Embryonic facial prominence (tissue), 1 donor: ENCODE measurements around the gene KLRK1.
"Not testable (repeated sequence)": the region's sequence is repeated elsewhere in the genome, so short reads cannot be mapped to it uniquely, and the experiment has no call there.

Experiments
- DNase-seq: peaks from one replicate; pipeline ENCODE4 v3.0.0-alpha.2; 2016; ENCODE audit errors: extremely low spot score

Gene KLRK1

GRCh38 chr12:10389904-10390303 lies at the start of gene KLRK1:
TSS of gene KLRK1 (minus strand) at chr12:10390041. CDS start at chr12:10388810, 1,231 bp downstream.
- DNase-seq = no peak

DNA sequence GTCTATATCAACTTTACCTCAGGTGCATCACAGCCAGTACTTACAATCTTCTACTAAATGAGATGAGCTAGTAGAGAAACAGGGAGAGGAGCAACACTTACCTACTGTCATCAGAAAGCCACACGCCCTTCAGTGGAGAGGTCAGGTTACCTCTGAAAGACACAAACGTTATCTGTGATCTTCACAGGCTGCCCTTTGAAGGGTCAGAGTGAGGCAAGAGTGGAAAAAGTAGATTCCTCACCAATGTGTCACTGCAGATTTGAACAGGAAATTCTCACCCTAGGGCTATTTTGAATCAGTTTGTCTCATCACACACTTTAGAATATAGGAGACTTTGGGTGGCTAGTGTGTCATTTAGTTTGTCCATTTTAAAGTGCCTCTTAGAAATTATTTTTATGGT lies 47.8 kb upstream of the KLRK1 start:
- not testable (repeated sequence) for DNase-seq

- DNase-seq = not testable (repeated sequence)
Observed at GRCh38 chr12:10435816-10436215, 46.0 kb upstream of the KLRK1 start, which contains the start of gene KLRC2. TSS of gene KLRC2 (minus strand) at chr12:10436010. CDS start at chr12:10435986, 24 bp downstream.

- not testable (repeated sequence) for DNase-seq
Observed at GRCh38 chr12:10430623-10431022, 40.8 kb upstream of the KLRK1 start.

DNA sequence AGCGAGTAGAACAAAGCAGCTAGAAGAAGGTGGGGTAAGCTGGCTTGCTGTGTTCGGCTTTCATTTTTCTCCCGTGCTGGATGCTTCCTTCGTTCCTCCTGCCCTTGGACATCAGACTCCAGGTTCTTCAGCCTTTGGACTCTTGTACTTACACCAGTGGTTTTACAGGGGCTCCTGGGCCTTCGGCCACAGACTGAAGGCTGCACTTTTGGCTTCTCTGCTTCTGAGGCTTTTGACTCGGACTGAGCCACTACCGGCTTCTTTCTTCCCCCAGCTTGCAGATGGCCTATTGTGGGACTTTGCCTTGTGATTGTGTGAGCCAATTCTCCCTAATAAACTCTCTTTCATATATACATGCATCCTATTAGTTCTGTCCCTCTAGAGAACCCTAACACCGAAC lies 36.1 kb upstream of the KLRK1 start:
- not testable (repeated sequence) for DNase-seq

DNA sequence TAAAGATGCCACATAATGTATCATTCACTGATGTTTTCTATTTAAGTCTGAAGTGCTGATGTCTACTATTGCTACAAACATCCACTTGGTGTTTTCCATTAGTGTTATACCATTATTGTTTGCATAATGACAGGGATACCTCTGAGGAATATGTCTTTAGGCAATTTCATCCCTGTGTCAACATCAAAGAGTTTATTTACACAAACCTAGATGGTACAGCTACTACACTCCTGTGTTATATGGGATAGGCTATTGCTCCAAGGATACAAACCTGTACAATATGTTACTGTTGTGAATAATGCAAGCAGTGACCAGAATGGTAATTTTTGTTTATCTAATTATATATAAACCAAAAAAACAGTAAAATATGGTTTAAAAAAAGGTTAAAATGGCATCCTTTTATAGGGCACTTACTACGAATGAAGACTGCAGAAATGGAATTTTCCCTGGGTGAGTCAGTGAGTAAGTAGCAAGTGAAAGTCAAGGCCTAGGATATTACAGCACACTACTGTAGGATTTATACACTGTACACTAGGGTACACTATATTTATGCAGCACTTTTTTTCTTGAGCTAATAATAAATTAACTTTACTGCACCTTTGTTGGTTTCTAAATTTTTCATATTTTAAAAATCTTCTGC lies 34.5 kb upstream of the KLRK1 start:
- DNase-seq = not testable (repeated sequence)

- not testable (repeated sequence) for DNase-seq
Observed at GRCh38 chr12:10422159-10422558, 32.3 kb upstream of the KLRK1 start.

- DNase-seq = not testable (repeated sequence)
Observed at GRCh38 chr12:10420334-10420733, 30.5 kb upstream of the KLRK1 start, which contains the start of gene KLRC3. TSS of gene KLRC3 (minus strand) at chr12:10420595. CDS start at chr12:10420550, 45 bp downstream.

- no peak for DNase-seq
Observed at GRCh38 chr12:10409392-10409791, 19.6 kb upstream of the KLRK1 start, which contains the start of gene KLRC4. TSS of gene KLRC4 (minus strand) at chr12:10409757. CDS start at chr12:10409575, 182 bp downstream.

- no peak for DNase-seq
Observed at GRCh38 chr12:10408842-10409241, 19.0 kb upstream of the KLRK1 start.

DNA sequence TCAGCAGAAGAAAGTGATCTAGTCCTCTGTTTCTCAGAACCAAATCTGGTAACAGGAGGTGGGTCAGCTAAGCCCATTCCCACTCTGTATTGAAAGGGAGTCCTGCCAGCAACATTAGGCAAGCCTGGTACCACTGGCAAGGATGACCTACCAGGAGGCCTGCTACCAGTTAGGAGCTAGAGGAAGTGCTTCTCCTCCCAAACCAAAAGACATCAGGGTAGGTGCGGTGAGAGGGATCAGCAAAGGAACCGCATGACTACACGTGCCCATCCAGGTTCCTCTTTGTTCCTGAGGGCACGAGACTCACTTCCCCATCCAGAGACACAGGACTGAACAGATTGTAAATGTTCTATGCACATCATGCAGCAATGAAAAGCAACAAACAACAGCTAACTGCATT lies 16.9 kb upstream of the KLRK1 start:
- DNase-seq = no peak

DNA sequence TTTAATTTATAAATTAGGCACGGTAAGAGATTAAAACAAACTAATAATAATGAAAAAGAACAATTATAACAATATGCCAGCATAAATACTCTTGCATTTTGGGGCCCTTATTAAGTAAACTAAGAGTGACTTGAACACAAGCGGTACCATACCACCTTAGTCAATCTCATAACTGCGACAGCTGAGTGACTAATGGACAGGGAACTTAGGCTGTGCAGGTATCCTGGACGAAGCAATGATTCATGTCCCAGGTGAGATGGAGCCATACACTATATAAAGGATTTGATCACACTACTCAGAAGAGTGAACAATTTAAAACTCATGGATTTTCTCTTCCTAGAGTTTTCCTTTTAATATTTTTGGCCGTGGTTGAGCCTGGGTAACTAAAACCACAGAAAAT lies 15.5 kb upstream of the KLRK1 start:
- no peak for DNase-seq

DNA sequence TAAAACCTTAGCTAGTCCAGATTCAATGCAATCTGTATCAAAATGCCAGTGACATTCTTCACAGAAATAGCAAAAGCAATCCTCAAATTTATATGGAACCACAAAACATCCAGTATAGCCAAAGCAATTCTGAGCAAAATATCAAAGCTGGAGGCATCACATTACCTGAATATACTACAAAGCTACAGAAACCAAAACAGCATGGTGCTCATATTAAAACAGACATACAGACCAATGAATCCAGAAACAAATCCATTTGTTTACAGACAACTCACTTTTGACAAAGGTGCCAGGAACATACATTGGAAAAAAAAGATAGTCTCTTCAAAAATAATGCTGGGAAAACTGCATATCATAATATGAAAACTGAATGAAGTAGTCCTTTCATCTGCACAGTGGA lies 15.0 kb upstream of the KLRK1 start:
- no peak for DNase-seq

DNA sequence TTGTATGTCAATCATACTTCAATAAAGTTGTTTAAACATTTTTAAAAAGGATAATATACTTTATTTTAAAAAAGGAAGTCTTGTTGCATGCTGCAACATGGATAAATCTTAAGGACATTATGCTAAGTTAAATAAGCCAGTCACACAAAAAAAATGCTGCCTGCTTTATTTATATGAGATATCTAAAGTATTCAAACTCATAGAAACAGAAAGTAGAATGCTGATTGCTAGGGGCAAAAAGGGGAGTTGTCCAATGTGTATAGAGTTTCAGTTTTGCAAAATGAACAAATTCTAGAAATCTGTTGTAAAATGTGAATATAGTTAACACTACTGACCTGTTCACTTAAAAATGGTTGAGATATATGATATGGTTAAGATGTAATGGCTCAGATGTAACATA lies 11.0 kb upstream of the KLRK1 start:
- DNase-seq = no peak

DNA sequence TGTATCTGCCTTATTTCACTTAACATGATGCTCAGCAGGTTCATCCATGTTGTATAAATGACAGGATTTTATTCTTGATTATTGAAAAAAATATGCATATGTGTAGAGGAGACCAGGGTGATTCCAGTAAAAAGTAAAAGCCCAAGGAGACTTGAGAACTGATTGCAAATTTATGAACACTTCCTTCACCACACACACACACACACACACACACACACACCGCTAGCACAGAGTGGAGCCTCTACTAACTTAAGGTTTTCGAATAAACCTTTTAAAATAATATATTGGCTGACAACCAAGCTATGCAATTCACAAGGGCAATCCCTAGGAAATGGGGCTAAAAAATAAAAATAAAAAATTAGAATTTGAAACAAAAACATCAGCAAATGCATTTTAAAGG lies 8.3 kb upstream of the KLRK1 start:
- DNase-seq = no peak

GRCh38 chr12:10397296-10397695 lies 7.5 kb upstream of the KLRK1 start:
- DNase-seq = no peak

DNA sequence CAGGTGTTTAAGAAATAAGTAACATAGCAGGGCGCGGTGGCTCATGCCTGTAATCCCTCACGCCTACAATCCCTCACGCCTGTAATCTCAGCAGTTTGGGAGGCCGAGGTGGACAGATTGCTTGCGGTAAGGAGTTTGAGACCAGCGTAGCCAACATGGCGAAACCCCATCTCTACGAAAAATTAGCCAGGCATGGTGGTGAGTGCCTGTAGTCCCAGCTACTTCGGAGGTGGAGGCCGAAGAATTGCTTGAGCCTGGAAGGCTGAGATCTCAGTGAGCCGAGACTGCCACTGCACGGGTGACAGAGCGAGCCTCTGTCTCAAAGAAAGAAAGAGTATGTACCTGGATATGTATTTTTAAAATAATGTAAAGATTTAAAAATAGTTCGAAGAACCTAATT lies 6.3 kb upstream of the KLRK1 start:
- DNase-seq = not testable (repeated sequence)

GRCh38 chr12:10395390-10395998 lies 5.7 kb upstream of the KLRK1 start:
- no peak for DNase-seq

DNA sequence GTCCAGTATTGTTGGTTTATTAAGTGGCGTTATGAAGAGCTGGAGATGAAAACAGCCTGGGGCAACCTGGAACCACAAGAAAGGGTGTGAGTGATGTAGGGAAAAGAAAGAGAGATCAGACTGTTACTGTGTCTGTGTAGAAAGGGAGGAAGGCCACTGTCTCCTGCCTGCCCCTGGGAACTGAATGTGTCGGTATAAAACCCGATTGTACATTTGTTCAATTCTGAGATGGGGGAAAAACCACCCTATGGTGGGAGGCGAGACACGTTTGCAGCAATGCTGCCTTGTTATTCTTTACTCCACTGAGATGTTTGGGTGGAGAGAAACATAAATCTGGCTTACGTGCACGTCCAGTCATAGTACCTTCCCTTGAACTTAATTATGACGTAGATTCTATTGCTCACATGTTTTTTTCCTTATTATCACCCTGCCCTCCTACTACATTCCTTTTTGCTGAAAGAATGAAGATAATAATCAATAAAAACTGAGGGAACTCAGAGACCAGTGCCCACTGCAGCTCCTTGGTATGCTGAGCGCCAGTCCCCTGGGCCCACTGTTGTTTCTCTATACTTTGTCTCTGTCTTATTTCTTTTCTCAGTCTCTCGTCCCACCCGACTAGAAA lies 4.8 kb upstream of the KLRK1 start:
- not testable (repeated sequence) for DNase-seq

GRCh38 chr12:10393291-10393690 lies 3.5 kb upstream of the KLRK1 start:
- DNase-seq = no peak

- DNase-seq = no peak
Observed at GRCh38 chr12:10392394-10392930, 2.6 kb upstream of the KLRK1 start.

GRCh38 chr12:10390991-10391390 lies 1.1 kb upstream of the KLRK1 start:
- not testable (repeated sequence) for DNase-seq
